GM18870 (cell line): ENCODE results near the gene PDZK1.
"Not testable (repeated sequence)": the region's sequence is repeated elsewhere in the genome, so short reads cannot be mapped to it uniquely, and the experiment has no call there.

Experiments
- ATAC-seq: cut with Tn5 transposase; IDR thresholded peaks from one replicate; pipeline ENCODE4 v1.9.1; 2021; ENCODE audit warnings: moderate library complexity; ENCODE audit not compliant: unreplicated experiment

Gene PDZK1

DNA sequence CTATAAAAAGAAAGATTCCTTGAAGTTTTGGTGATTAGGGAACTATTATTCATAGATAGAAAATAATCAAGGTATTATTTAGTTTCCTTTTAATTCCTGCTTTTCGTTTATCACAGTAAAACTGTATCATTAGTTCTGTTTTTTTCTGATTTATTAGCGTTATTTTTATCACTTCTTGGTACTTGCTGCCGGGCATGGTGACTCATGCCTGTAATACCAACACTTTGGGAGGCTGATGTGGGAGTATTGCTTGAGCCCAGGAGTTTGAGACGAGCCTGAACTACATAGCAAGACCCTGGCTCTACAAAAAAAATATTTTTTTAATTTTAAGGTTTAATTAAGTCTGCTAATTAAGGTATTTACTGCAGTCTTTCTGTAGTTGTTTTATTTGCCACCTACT, 42.2 kb downstream of the PDZK1 start:
- ATAC-seq, result not testable (repeated sequence)

DNA sequence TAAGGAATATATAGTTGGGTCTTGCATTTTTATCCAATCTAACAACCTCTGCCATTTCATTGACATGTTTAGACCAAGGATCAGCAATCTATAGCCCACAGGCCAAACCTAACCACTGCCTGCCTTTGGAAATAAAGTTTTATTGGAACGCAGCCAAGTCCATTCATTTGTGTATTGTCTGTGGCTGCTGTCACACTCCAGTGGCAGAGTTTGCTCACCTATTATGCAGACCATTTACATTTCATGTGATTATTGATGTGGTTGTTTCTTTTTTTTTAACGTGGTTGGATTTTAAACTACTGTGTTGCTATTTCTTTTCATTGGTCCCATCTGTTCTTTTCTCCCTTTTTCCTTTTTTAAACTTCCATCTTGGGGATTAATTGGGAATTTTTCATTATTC, 44.7 kb downstream of the PDZK1 start:
- not testable (repeated sequence) for ATAC-seq

GRCh38 chr1:145656245-145656943, 50.8 kb downstream of the PDZK1 start:
- ATAC-seq, result not testable (repeated sequence)

- ATAC-seq, result not testable (repeated sequence)
Measured at GRCh38 chr1:145643990-145644389, 63.2 kb downstream of the PDZK1 start.

DNA sequence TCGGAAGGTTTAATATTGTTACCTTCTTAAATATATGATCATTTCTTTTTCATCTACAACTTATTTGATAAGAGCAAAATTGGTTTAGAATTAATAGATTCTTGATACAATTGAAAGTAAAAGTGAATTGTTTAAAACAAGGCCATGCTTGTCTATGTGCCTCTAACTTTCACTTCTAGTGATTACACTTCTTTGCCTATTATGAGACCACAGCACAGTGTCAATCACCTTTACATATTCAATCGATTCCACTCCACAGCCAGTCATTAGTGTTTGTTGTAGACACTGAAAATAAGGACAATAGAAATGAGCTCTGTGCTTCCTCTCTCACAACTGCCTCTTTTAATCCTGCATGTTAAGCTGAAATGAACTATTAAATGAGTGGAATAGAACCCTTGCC, 65.3 kb downstream of the PDZK1 start:
- ATAC-seq, result not testable (repeated sequence)

- not testable (repeated sequence) for ATAC-seq
Measured at GRCh38 chr1:145636237-145636636, 70.9 kb downstream of the PDZK1 start.

DNA sequence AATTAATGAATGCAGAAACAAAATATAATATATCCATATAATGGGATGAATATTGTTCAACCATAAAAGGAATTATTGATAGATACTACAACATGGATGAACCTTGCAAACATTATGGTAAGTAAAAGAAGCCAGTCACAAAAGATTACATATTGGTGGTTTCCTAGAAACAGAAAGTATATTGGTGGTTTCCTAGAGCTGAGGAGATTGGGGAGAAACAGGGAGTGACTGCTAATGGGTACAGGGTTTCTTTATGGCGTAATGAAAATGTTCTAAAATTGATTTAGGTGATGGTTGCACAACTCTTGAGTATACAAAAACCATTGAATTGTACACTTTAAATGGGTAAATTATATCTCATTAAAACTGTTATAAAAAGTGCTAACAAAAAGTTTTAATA, 85.0 kb downstream of the PDZK1 start:
- ATAC-seq, result not testable (repeated sequence)
